HEK293 (cell line): ENCODE data around the gene EPSTI1.

Experiments used
- CTCF ChIA-PET: fragments of 350-600 bp; formaldehyde crosslinking; extraction: SDS; loops from one replicate; lab custom pipeline; 2021; ENCODE audit warnings: antibody characterized with exemption; lab: Yijun Ruan, JAX
- POLR2A ChIA-PET: fragments of 300-600 bp; formaldehyde crosslinking; extraction: SDS; loops from one replicate; lab custom pipeline; 2020; ENCODE audit warnings: antibody characterized with exemption, inconsistent platforms; lab: Yijun Ruan, JAX
- H3K27ac ChIP-seq: fragments of 200-500 bp; sonication (Bioruptor generic); 2 replicates; pipeline ENCODE4 v1.5.1; 2014; ENCODE audit warnings: low read depth, low read length, control low read depth, inconsistent platforms; ENCODE audit errors: extremely low read depth
- H3K36me3 ChIP-seq, 2 experiments: fragments of 200-500 bp in 1 of 2; sonication (Bioruptor generic) in 1 of 2; 1 replicate in 1 of 2; 2 replicates in 1 of 2; pipeline ENCODE4 v1.5.1; 2014 to 2017; ENCODE audit warnings: inconsistent platforms in 2 of 2, low read length in 2 of 2; ENCODE audit not compliant: control insufficient read depth in 2 of 2, insufficient read depth in 1 of 2
- H3K4me1 ChIP-seq: fragments of 200-500 bp; sonication (Bioruptor generic); 2 replicates; pipeline ENCODE4 v1.5.1; 2014; ENCODE audit warnings: mild to moderate bottlenecking, low read length, inconsistent platforms; ENCODE audit not compliant: control insufficient read depth, insufficient read depth
- H3K4me3 ChIP-seq: 2 replicates; pipeline ENCODE4 v1.5.1; 2011; ENCODE audit warnings: low read depth, mild to moderate bottlenecking, control low read depth, low read length, moderate library complexity
- H3K9me3 ChIP-seq: fragments of 200-500 bp; sonication (Bioruptor generic); 2 replicates; pipeline ENCODE4 v1.5.1; 2014; ENCODE audit warnings: low read depth, low read length, inconsistent platforms; ENCODE audit not compliant: control insufficient read depth, insufficient read depth
- BCL11A ChIP-seq: fragments of 450-650 bp; formaldehyde crosslinking; IDR thresholded peaks from 2 replicates; pipeline ENCODE4 v1.5.1; 2016; ENCODE audit warnings: low read depth, missing biosample characterization, missing genetic modification characterization
- KLF8 ChIP-seq: fragments of 450-650 bp; formaldehyde crosslinking; IDR thresholded peaks from 2 replicates; pipeline ENCODE4 v1.5.1; 2016; ENCODE audit warnings: missing biosample characterization, missing genetic modification characterization
- OSR2 ChIP-seq: fragments of 450-650 bp; formaldehyde crosslinking; IDR thresholded peaks from 2 replicates; pipeline ENCODE4 v1.5.1; 2016; ENCODE audit warnings: missing biosample characterization, missing genetic modification characterization
- ZBTB7A ChIP-seq: fragments of 450-650 bp; formaldehyde crosslinking; IDR thresholded peaks from 2 replicates; pipeline ENCODE4 v1.5.1; 2016; ENCODE audit warnings: low read depth, missing biosample characterization, missing genetic modification characterization
- ZFP3 ChIP-seq: fragments of 450-650 bp; formaldehyde crosslinking; IDR thresholded peaks from 2 replicates; pipeline ENCODE4 v1.5.1; 2016; ENCODE audit warnings: low read depth, missing biosample characterization, missing genetic modification characterization
- ZNF121 ChIP-seq: fragments of 450-650 bp; formaldehyde crosslinking; IDR thresholded peaks from 2 replicates; pipeline ENCODE4 v1.5.1; 2016; ENCODE audit warnings: missing biosample characterization, missing genetic modification characterization
- ZNF174 ChIP-seq: fragments of 450-650 bp; formaldehyde crosslinking; IDR thresholded peaks from 2 replicates; pipeline ENCODE4 v1.5.0; 2017; ENCODE audit warnings: missing biosample characterization, mild to moderate bottlenecking, missing genetic modification characterization
- ZNF19 ChIP-seq: fragments of 450-650 bp; formaldehyde crosslinking; IDR thresholded peaks from 2 replicates; pipeline ENCODE4; 2016; ENCODE audit warnings: missing biosample characterization, missing genetic modification characterization, low read depth
- ZNF248 ChIP-seq: fragments of 450-650 bp; formaldehyde crosslinking; IDR thresholded peaks from 2 replicates; pipeline ENCODE4 v1.5.1; 2017; ENCODE audit warnings: missing biosample characterization, missing genetic modification characterization
- ZNF341 ChIP-seq: fragments of 450-650 bp; formaldehyde crosslinking; IDR thresholded peaks from 2 replicates; pipeline ENCODE4; 2016; ENCODE audit warnings: low read depth, missing biosample characterization, missing genetic modification characterization
- ZNF48 ChIP-seq: fragments of 450-650 bp; formaldehyde crosslinking; IDR thresholded peaks from 2 replicates; pipeline ENCODE4 v1.5.1; 2016; ENCODE audit warnings: missing biosample characterization, missing genetic modification characterization
- ZNF548 ChIP-seq: fragments of 450-650 bp; formaldehyde crosslinking; IDR thresholded peaks from 2 replicates; pipeline ENCODE4 v1.5.1; 2016; ENCODE audit warnings: missing biosample characterization, missing genetic modification characterization
- ZNF596 ChIP-seq: fragments of 450-650 bp; IDR thresholded peaks from 2 replicates; pipeline ENCODE4 v1.5.0; 2018; ENCODE audit warnings: missing biosample characterization, mild to moderate bottlenecking, missing genetic modification characterization, moderate library complexity
- ZNF777 ChIP-seq: fragments of 450-650 bp; formaldehyde crosslinking; IDR thresholded peaks from 2 replicates; pipeline ENCODE4 v1.5.1; 2017; ENCODE audit warnings: missing biosample characterization, missing genetic modification characterization, borderline replicate concordance
- ZXDB ChIP-seq: fragments of 450-650 bp; formaldehyde crosslinking; IDR thresholded peaks from 2 replicates; pipeline ENCODE4 v1.5.1; 2016; ENCODE audit warnings: missing biosample characterization, missing genetic modification characterization
- TF ChIP-seq, protein P1 (sequence below): fragments of 450-650 bp; formaldehyde crosslinking; conservative IDR thresholded peaks from 2 replicates; pipeline ENCODE4 v1.5.1; 2016; ENCODE audit warnings: low read depth, missing biosample characterization, missing genetic modification characterization
- TF ChIP-seq, protein P2 (sequence below): fragments of 450-650 bp; formaldehyde crosslinking; IDR thresholded peaks from 2 replicates; pipeline ENCODE4 v1.5.1; 2017; ENCODE audit warnings: missing biosample characterization, missing genetic modification characterization
- TF ChIP-seq, protein P3 (sequence below): fragments of 450-650 bp; formaldehyde crosslinking; IDR thresholded peaks from 2 replicates; pipeline ENCODE4 v1.5.1; 2016; ENCODE audit warnings: missing biosample characterization, missing genetic modification characterization
- TF ChIP-seq, protein P4 (sequence below): fragments of 450-650 bp; formaldehyde crosslinking; IDR thresholded peaks from 2 replicates; pipeline ENCODE4 v1.5.1; 2017; ENCODE audit warnings: missing biosample characterization, missing genetic modification characterization

The EPSTI1 gene

DNA sequence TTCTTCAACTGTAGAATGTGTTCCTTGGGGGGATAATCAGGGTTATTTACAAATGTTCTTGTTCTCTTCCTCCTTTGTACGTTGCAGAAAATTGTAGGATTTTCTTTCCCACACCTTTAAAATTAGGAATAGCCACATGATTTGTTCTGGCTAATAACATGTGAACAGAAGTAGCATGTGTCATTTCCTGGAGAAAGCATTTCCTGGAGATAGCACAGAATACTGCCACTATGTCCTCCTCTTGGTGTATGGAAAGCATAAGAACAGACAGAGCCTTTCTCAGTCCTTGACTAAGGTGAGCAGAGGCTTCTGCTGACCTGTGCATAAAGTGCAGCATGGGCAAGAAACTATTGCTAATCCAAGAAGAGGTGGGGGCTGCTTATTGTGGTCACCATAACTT, 108.9 kb downstream of the EPSTI1 start:
- ChIA-PET CTCF (interaction anchor here (0.7 to 1.2 kb wide), 3 partner anchors 28 to 87 kb away, joined by 3 to 4 read pairs (median 3); no protein-coding TSS in a partner anchor), POLR2A (no interaction called here)
- Histone ChIP-seq H3K4me3 (no peak overlapping the region), H3K27ac (no peak overlapping the region), H3K36me3 (no peaks in the 10 kb centered on the region), H3K4me1 (no peaks in the 10 kb centered on the region), H3K9me3 (no peaks in the 10 kb centered on the region)
- TF ChIP-seq ZNF121 (tag by site-specific recombination) (no peak), ZBTB7A (tag by site-specific recombination) (no peak), ZNF48 (tag by site-specific recombination) (no peak), BCL11A (no peak), ZNF548 (no peak), ZNF248 (tag by site-specific recombination) (no peak), OSR2 (no peak), ZNF341 (no peak), ZNF596 (tag by site-specific recombination) (no peak), ZNF174 (no peak), ZNF777 (tag by site-specific recombination) (no peak), ZFP3 (tag by site-specific recombination) (no peak)
- TF ChIP-seq, protein P1, sequence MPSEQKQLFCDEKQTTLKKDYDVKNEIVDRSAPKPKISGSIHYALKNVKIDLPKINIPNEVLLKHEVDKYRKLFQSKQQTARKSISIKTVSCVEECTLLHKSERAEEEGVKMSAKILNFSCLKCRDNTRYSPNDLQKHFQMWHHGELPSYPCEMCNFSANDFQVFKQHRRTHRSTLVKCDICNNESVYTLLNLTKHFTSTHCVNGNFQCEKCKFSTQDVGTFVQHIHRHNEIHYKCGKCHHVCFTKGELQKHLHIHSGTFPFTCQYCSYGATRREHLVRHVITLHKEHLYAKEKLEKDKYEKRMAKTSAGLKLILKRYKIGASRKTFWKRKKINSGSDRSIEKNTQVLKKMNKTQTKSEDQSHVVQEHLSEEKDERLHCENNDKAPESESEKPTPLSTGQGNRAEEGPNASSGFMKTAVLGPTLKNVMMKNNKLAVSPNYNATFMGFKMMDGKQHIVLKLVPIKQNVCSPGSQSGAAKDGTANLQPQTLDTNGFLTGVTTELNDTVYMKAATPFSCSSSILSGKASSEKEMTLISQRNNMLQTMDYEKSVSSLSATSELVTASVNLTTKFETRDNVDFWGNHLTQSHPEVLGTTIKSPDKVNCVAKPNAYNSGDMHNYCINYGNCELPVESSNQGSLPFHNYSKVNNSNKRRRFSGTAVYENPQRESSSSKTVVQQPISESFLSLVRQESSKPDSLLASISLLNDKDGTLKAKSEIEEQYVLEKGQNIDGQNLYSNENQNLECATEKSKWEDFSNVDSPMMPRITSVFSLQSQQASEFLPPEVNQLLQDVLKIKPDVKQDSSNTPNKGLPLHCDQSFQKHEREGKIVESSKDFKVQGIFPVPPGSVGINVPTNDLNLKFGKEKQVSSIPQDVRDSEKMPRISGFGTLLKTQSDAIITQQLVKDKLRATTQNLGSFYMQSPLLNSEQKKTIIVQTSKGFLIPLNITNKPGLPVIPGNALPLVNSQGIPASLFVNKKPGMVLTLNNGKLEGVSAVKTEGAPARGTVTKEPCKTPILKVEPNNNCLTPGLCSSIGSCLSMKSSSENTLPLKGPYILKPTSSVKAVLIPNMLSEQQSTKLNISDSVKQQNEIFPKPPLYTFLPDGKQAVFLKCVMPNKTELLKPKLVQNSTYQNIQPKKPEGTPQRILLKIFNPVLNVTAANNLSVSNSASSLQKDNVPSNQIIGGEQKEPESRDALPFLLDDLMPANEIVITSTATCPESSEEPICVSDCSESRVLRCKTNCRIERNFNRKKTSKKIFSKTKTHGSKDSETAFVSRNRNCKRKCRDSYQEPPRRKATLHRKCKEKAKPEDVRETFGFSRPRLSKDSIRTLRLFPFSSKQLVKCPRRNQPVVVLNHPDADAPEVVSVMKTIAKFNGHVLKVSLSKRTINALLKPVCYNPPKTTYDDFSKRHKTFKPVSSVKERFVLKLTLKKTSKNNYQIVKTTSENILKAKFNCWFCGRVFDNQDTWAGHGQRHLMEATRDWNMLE = no peak
- TF ChIP-seq, protein P2, sequence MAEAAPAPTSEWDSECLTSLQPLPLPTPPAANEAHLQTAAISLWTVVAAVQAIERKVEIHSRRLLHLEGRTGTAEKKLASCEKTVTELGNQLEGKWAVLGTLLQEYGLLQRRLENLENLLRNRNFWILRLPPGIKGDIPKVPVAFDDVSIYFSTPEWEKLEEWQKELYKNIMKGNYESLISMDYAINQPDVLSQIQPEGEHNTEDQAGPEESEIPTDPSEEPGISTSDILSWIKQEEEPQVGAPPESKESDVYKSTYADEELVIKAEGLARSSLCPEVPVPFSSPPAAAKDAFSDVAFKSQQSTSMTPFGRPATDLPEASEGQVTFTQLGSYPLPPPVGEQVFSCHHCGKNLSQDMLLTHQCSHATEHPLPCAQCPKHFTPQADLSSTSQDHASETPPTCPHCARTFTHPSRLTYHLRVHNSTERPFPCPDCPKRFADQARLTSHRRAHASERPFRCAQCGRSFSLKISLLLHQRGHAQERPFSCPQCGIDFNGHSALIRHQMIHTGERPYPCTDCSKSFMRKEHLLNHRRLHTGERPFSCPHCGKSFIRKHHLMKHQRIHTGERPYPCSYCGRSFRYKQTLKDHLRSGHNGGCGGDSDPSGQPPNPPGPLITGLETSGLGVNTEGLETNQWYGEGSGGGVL = no peak
- TF ChIP-seq, protein P3, sequence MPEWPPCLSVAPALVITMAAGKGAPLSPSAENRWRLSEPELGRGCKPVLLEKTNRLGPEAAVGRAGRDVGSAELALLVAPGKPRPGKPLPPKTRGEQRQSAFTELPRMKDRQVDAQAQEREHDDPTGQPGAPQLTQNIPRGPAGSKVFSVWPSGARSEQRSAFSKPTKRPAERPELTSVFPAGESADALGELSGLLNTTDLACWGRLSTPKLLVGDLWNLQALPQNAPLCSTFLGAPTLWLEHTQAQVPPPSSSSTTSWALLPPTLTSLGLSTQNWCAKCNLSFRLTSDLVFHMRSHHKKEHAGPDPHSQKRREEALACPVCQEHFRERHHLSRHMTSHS = no peak

DNA sequence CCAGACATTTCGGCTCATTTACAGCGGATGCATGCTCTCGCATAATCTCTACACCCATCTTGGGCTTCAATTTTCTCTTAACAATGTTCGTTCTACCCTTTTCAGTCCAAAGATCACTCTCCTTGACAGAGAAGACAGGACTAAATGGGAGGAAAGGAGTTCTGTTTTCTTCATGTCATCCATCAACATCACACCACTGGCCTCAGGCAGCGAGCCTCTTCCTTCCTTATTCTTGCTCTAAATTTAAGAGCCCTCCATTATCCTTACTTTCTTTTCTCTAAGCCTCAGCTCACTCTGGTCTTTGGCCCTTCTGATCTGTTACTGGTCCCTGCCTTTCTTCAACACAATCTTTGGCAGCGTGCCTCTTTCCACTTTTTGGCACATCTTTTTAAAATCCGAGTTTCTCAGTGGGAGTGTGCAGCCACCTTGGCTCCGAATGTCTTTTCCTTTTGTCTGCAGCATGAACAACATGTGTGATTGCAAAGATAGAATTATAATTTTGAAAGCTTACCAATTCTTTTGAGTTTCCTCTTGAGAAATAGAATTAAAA, 111.9 kb downstream of the EPSTI1 start:
- TF ChIP-seq ZNF19 (no peak), ZXDB (tag by site-specific recombination) (no peak), KLF8 (tag by site-specific recombination) (no peak)
- TF ChIP-seq, protein P4, sequence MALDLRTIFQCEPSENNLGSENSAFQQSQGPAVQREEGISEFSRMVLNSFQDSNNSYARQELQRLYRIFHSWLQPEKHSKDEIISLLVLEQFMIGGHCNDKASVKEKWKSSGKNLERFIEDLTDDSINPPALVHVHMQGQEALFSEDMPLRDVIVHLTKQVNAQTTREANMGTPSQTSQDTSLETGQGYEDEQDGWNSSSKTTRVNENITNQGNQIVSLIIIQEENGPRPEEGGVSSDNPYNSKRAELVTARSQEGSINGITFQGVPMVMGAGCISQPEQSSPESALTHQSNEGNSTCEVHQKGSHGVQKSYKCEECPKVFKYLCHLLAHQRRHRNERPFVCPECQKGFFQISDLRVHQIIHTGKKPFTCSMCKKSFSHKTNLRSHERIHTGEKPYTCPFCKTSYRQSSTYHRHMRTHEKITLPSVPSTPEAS (tag by site-specific recombination) = no peak
- TF ChIP-seq, all 188 proteins: peak for 0
- ChIA-PET CTCF (no interaction called here), POLR2A (no interaction called here)
- H3K4me3 ChIP-seq = no peak overlapping the region
- no peaks in the 10 kb centered on the region for H3K36me3 ChIP-seq
- H3K4me1 ChIP-seq = peaks cover 4% of the 10 kb centered on the region
- H3K9me3 ChIP-seq = no peaks in the 10 kb centered on the region
- H3K27ac ChIP-seq = no peak overlapping the region
